GM11168 (cell line): ENCODE data around the gene HSPA12B.

Experiments used
- in situ Hi-C: fragments of 300-500 bp; cut with MboI; formaldehyde crosslinking; loops from one replicate; pipeline ENCODE4 v1.12.0; 2022; ENCODE audit warnings: low sequenced_read_pairs; ENCODE audit not compliant: unreplicated experiment

HSPA12B gene

GRCh38 chr20:3760655-3761348, 28.3 kb downstream of the HSPA12B start:
- in situ Hi-C loops = no loop called here

- in situ Hi-C loops = no loop called here
Observed at GRCh38 chr20:3763671-3764601, 31.5 kb downstream of the HSPA12B start.

- in situ Hi-C loops = no loop called here
Observed at GRCh38 chr20:3764659-3765058, 32.2 kb downstream of the HSPA12B start.

GRCh38 chr20:3765171-3765882, 32.8 kb downstream of the HSPA12B start:
- in situ Hi-C loops = no loop called here

- in situ Hi-C loops = no loop called here
Observed at GRCh38 chr20:3766422-3767109, 34.1 kb downstream of the HSPA12B start.

- in situ Hi-C loops = no loop called here
Observed at GRCh38 chr20:3767110-3767426, 34.6 kb downstream of the HSPA12B start.

- in situ Hi-C loops = no loop called here
Observed at GRCh38 chr20:3767427-3768341, 35.2 kb downstream of the HSPA12B start, which contains the start of gene ADISSP. Gene ADISSP (minus strand): TSS chr20:3767753. CDS start chr20:3760100, 7,653 bp downstream.

GRCh38 chr20:3768342-3769130, 36.1 kb downstream of the HSPA12B start:
- in situ Hi-C loops = no loop called here

GRCh38 chr20:3771552-3772058, 39.1 kb downstream of the HSPA12B start:
- in situ Hi-C loops = no loop called here

- in situ Hi-C loops = no loop called here
Observed at GRCh38 chr20:3775457-3776108, 43.1 kb downstream of the HSPA12B start.

GRCh38 chr20:3777381-3777715, 44.9 kb downstream of the HSPA12B start:
- in situ Hi-C loops = no loop called here

- in situ Hi-C loops = no loop called here
Observed at GRCh38 chr20:3777716-3778629, 45.5 kb downstream of the HSPA12B start.

- in situ Hi-C loops = no loop called here
Observed at GRCh38 chr20:3778976-3779375, 46.5 kb downstream of the HSPA12B start.

- in situ Hi-C loops = loop anchor here (10.0 kb wide), 1 partner anchor 73 kb away; no protein-coding TSS in a partner anchor
Observed at GRCh38 chr20:3781153-3781910, 48.8 kb downstream of the HSPA12B start, which contains the start of gene SPEF1. Gene SPEF1 (minus strand): TSS chr20:3781448. CDS start chr20:3781287, 161 bp downstream.

GRCh38 chr20:3782597-3782996, 50.1 kb downstream of the HSPA12B start:
- in situ Hi-C loops = loop anchor here (10.0 kb wide), 1 partner anchor 72 kb away; no protein-coding TSS in a partner anchor

- in situ Hi-C loops = loop anchor here (10.0 kb wide), 1 partner anchor 72 kb away; no protein-coding TSS in a partner anchor
Observed at GRCh38 chr20:3783068-3783489, 50.6 kb downstream of the HSPA12B start.
